Prostate gland (tissue), 2 donors: Measurements from ENCODE around the gene FRMD4A. TPM values are rescaled to one million over a fixed set of nuclear protein-coding genes. Genes with fewer than 3 reads are reported as not detected.

Experiments used
- DNase-seq: peaks from one replicate; pipeline ENCODE4 v3.0.0-alpha.2; 2019; ENCODE audit warnings: low spot score
- H3K27ac ChIP-seq, 2 donors: fragments of 200-600 bp; sonication (generic); 2 replicates each; pipeline ENCODE4 v1.5.1; 2017 to 2019
- H3K27me3 ChIP-seq: fragments of 200-600 bp; sonication (generic); replicated peaks from 2 replicates; pipeline ENCODE4 v1.5.1; 2019; ENCODE audit not compliant: insufficient read depth
- H3K36me3 ChIP-seq, 2 donors: fragments of 200-600 bp; sonication (generic); 1 replicate in 1 of 2; 2 replicates in 1 of 2; pipeline versions ENCODE4 v1.5.1 to v1.8.1; 2017 to 2019
- H3K4me1 ChIP-seq: fragments of 200-600 bp; sonication (generic); replicated peaks from 2 replicates; pipeline ENCODE4 v1.5.1; 2019
- H3K4me3 ChIP-seq, 2 donors: fragments of 200-600 bp; sonication (generic); 2 replicates each; pipeline ENCODE4 v1.5.1; 2017 to 2019
- H3K9me3 ChIP-seq: fragments of 200-600 bp; sonication (generic); 2 replicates; pipeline ENCODE4 v1.5.1; 2017
- CTCF ChIP-seq, 4 experiments: fragments of 200-600 bp in 2 of 4; fragments of 450-650 bp in 2 of 4; sonication (generic) in 2 of 4; IDR thresholded peaks; 1 replicate in 3 of 4; 2 replicates in 1 of 4; pipeline ENCODE4 v1.5.1; 2016 to 2019; ENCODE audit warnings: antibody characterized with exemption in 4 of 4, mild to moderate bottlenecking in 2 of 4, moderate library complexity in 2 of 4
- POLR2A ChIP-seq: fragments of 450-650 bp; IDR thresholded peaks from one replicate; pipeline ENCODE4 v1.6.1; 2016; ENCODE audit warnings: antibody characterized with exemption, mild to moderate bottlenecking
- POLR2AphosphoS5 ChIP-seq: sonication (generic); formaldehyde crosslinking; IDR thresholded peaks from one replicate; pipeline ENCODE4 v1.6.1; 2017; ENCODE audit warnings: antibody characterized with exemption
- WGBS: methylation state at CpG from one replicate; pipeline ENCODE4 v1.1.5; 2018; 5-methylcytosine and 5-hydroxymethylcytosine counted together
- intact Hi-C: fragments of 100-400 bp; cut with DNase I; formaldehyde crosslinking; loops from one replicate; pipeline ENCODE4 v1.14.2; 2022
- total RNA-seq, 2 donors: library from RNA; depleted of rRNA; stranded (reverse); fragments of >200 nt; gene quantifications; one replicate each; pipeline ENCODE4 v1.1.0, GENCODE V29; 2016

Gene FRMD4A
- total RNA-seq, 2 donors from 2014 or later = 38.0 to 53.2 TPM

GRCh38 chr10:14299556-14299955 lies 31.2 kb downstream of the FRMD4A start:
- TF ChIP-seq CTCF (IDR thresholded peaks at IDR 0.05) (no peak), POLR2AphosphoS5 (no peak), POLR2A (no peak)
- Histone ChIP-seq H3K36me3 (no peaks in the 10 kb centered on the region), H3K9me3 (no peaks in the 10 kb centered on the region), H3K4me3 (no peak overlapping the region), H3K27ac (no peak overlapping the region), H3K4me1 (no peaks in the 10 kb centered on the region), H3K27me3 (no peaks in the 10 kb centered on the region)
- no peak for DNase-seq
- WGBS = 42% methylated on average over 3 of the region's 3 CpGs
- intact Hi-C loops = no loop called here

GRCh38 chr10:14296065-14296709 lies 34.5 kb downstream of the FRMD4A start:
- WGBS = 56% methylated on average over 9 of the region's 9 CpGs
- TF ChIP-seq CTCF (IDR thresholded peaks at IDR 0.05) = no peak
- no peak for TF ChIP-seq POLR2AphosphoS5
- TF ChIP-seq POLR2A = no peak
- no peaks in the 10 kb centered on the region for H3K9me3 ChIP-seq
- H3K27ac ChIP-seq = no peak overlapping the region
- H3K4me3 ChIP-seq = no peak overlapping the region
- no peaks in the 10 kb centered on the region for H3K27me3 ChIP-seq
- DNase-seq = no peak
- intact Hi-C loops = no loop called here
- no peaks in the 10 kb centered on the region for H3K4me1 ChIP-seq
- no peaks in the 10 kb centered on the region for H3K36me3 ChIP-seq

- TF ChIP-seq POLR2AphosphoS5 = no peak
- no peak for TF ChIP-seq CTCF (IDR thresholded peaks at IDR 0.05)
- TF ChIP-seq POLR2A = no peak
- Histone ChIP-seq H3K27ac (no peak overlapping the region), H3K36me3 (no peaks in the 10 kb centered on the region), H3K4me3 (no peak overlapping the region), H3K9me3 (no peaks in the 10 kb centered on the region), H3K4me1 (no peaks in the 10 kb centered on the region), H3K27me3 (no peaks in the 10 kb centered on the region)
- DNase-seq = no peak
- WGBS = 82% methylated on average over 14 of the region's 14 CpGs
- intact Hi-C loops = no loop called here
Observed at GRCh38 chr10:14294347-14295059, 36.2 kb downstream of the FRMD4A start.

GRCh38 chr10:14293526-14293925 lies 37.2 kb downstream of the FRMD4A start:
- H3K4me3 ChIP-seq = no peak overlapping the region
- intact Hi-C loops = no loop called here
- H3K27ac ChIP-seq = no peak overlapping the region
- no peak for DNase-seq
- no peaks in the 10 kb centered on the region for H3K4me1 ChIP-seq
- no peaks in the 10 kb centered on the region for H3K27me3 ChIP-seq
- H3K36me3 ChIP-seq = no peaks in the 10 kb centered on the region
- 34% methylated on average over 3 of the region's 3 CpGs for WGBS
- H3K9me3 ChIP-seq = no peaks in the 10 kb centered on the region
- TF ChIP-seq CTCF (IDR thresholded peaks at IDR 0.05) (no peak), POLR2AphosphoS5 (no peak), POLR2A (no peak)

- Histone ChIP-seq H3K4me3 (no peak overlapping the region), H3K4me1 (no peaks in the 10 kb centered on the region), H3K36me3 (no peaks in the 10 kb centered on the region), H3K9me3 (no peaks in the 10 kb centered on the region), H3K27me3 (no peaks in the 10 kb centered on the region), H3K27ac (no peak overlapping the region)
- TF ChIP-seq CTCF (IDR thresholded peaks at IDR 0.05) = no peak
- no peak for TF ChIP-seq POLR2AphosphoS5
- intact Hi-C loops = no loop called here
- 93% methylated on average over 1 of the region's 1 CpG for WGBS
- no peak for DNase-seq
Observed at GRCh38 chr10:14291296-14291695, 39.4 kb downstream of the FRMD4A start.
